Mesendoderm (in vitro differentiated cells): ENCODE data around the gene SCO2.
"Not testable (repeated sequence)": the region's sequence is repeated elsewhere in the genome, so short reads cannot be mapped to it uniquely, and the experiment has no call there.

ENCODE experiments used
- DNase-seq: peaks from one replicate; pipeline ENCODE4 v3.0.0; 2013
- H2AK5ac ChIP-seq: 2 replicates; pipeline ENCODE4 v1.6.1; 2013; ENCODE audit warnings: low read length, inconsistent platforms
- H2BK120ac ChIP-seq: 2 replicates; pipeline ENCODE4 v1.6.1; 2013; ENCODE audit warnings: low read depth, mild to moderate bottlenecking, low read length, moderate library complexity, mixed read lengths
- H2BK15ac ChIP-seq: replicated peaks from 2 replicates; pipeline ENCODE4 v1.6.1; 2013; ENCODE audit warnings: low read depth, mild to moderate bottlenecking, moderate library complexity
- H2BK5ac ChIP-seq: 2 replicates; pipeline ENCODE4 v1.6.1; 2013; ENCODE audit warnings: low read length, inconsistent platforms
- H3K18ac ChIP-seq: 2 replicates; pipeline ENCODE4 v1.6.1; 2013; ENCODE audit warnings: mild to moderate bottlenecking, low read length, mixed read lengths
- H3K23ac ChIP-seq: one replicate; pipeline ENCODE4 v1.6.1; 2013; ENCODE audit warnings: low read length
- H3K27ac ChIP-seq: 2 replicates; pipeline ENCODE4 v1.5.1; 2013; ENCODE audit warnings: low read depth, mild to moderate bottlenecking, inconsistent platforms, low read length, moderate library complexity
- H3K27me3 ChIP-seq: 2 replicates; pipeline ENCODE4 v1.6.1; 2013; ENCODE audit warnings: low read length, control low read depth, mild to moderate bottlenecking, inconsistent platforms; ENCODE audit not compliant: insufficient read depth, poor library complexity
- H3K36me3 ChIP-seq: 2 replicates; pipeline ENCODE4 v1.6.1; 2013; ENCODE audit warnings: low read length, inconsistent platforms; ENCODE audit not compliant: control insufficient read depth, insufficient read depth
- H3K4ac ChIP-seq: one replicate; pipeline ENCODE4 v1.6.1; 2013; ENCODE audit warnings: low read depth, mild to moderate bottlenecking, low read length, moderate library complexity
- H3K4me1 ChIP-seq: 2 replicates; pipeline ENCODE4 v1.6.1; 2013; ENCODE audit warnings: low read depth, low read length, inconsistent platforms; ENCODE audit not compliant: control insufficient read depth
- H3K4me2 ChIP-seq: 2 replicates; pipeline ENCODE4 v1.6.1; 2013; ENCODE audit warnings: low read length
- H3K4me3 ChIP-seq: 2 replicates; pipeline ENCODE4 v1.5.1; 2013; ENCODE audit warnings: mild to moderate bottlenecking, low read length
- H3K56ac ChIP-seq: one replicate; pipeline ENCODE4 v1.6.1; 2013; ENCODE audit warnings: low read length
- H3K79me1 ChIP-seq: 2 replicates; pipeline ENCODE4 v1.6.1; 2013; ENCODE audit warnings: low read length, inconsistent platforms
- H3K79me2 ChIP-seq: 2 replicates; pipeline ENCODE4 v1.6.1; 2013; ENCODE audit warnings: mild to moderate bottlenecking, low read length; ENCODE audit not compliant: control insufficient read depth, insufficient read depth
- H3K9ac ChIP-seq: 2 replicates; pipeline ENCODE4 v1.6.1; 2013; ENCODE audit warnings: low read length, inconsistent platforms
- H4K5ac ChIP-seq: one replicate; pipeline ENCODE4 v1.6.1; 2013; ENCODE audit warnings: low read length
- H4K8ac ChIP-seq: one replicate; pipeline ENCODE4 v1.6.1; 2013; ENCODE audit warnings: low read depth, mild to moderate bottlenecking, control low read depth, low read length, moderate library complexity
- WGBS: extraction: QIAGEN DNeasy Blood & Tissue Kit; methylation state at CpG from one replicate; pipeline ENCODE4 v1.1.7; 2013; ENCODE audit warnings: low lambda C conversion rate, missing lambda C conversion rate; ENCODE audit not compliant: insufficient coverage; ENCODE audit errors: extremely low coverage; 5-methylcytosine and 5-hydroxymethylcytosine counted together

The SCO2 gene

GRCh38 chr22:50542416-50542927 lies 17.1 kb upstream of the SCO2 start:
- H3K9ac ChIP-seq: no peak overlapping the region
- H3K4me2 ChIP-seq: no peak overlapping the region
- no peak overlapping the region for H4K8ac ChIP-seq
- no peak overlapping the region for H3K4ac ChIP-seq
- H3K27ac ChIP-seq: no peak overlapping the region
- no peaks in the 10 kb centered on the region for H3K79me1 ChIP-seq
- no peak overlapping the region for H2AK5ac ChIP-seq
- no peak overlapping the region for H2BK120ac ChIP-seq
- DNase-seq: no peak
- H2BK5ac ChIP-seq: no peak overlapping the region
- no peaks in the 10 kb centered on the region for H3K79me2 ChIP-seq
- no peaks in the 10 kb centered on the region for H3K27me3 ChIP-seq
- no peak overlapping the region for H4K5ac ChIP-seq
- H3K23ac ChIP-seq: no peak overlapping the region
- H3K36me3 ChIP-seq: no peaks in the 10 kb centered on the region
- H2BK15ac ChIP-seq: no peak overlapping the region
- H3K18ac ChIP-seq: no peak overlapping the region
- H3K56ac ChIP-seq: no peak overlapping the region
- WGBS: no CpG with 5 or more reads among the region's 19 CpGs
- H3K4me1 ChIP-seq: no peaks in the 10 kb centered on the region
- H3K4me3 ChIP-seq: no peak overlapping the region

- H3K9ac ChIP-seq, H3K4me2 ChIP-seq, H3K4ac ChIP-seq, H2BK5ac ChIP-seq, H4K5ac ChIP-seq, H3K4me1 ChIP-seq, H3K27me3 ChIP-seq, H3K4me3 ChIP-seq, DNase-seq, H3K79me1 ChIP-seq, H2BK120ac ChIP-seq, H2AK5ac ChIP-seq, H4K8ac ChIP-seq, H3K79me2 ChIP-seq, H3K27ac ChIP-seq, H3K23ac ChIP-seq, H3K36me3 ChIP-seq, H3K56ac ChIP-seq, H3K18ac ChIP-seq, H2BK15ac ChIP-seq: not testable (repeated sequence)
- no CpG with 5 or more reads among the region's 5 CpGs for WGBS
Observed at GRCh38 chr22:50541667-50542026, 16.2 kb upstream of the SCO2 start.

- no peaks in the 10 kb centered on the region for H3K4me1 ChIP-seq
- no peaks in the 10 kb centered on the region for H3K79me1 ChIP-seq
- no peak for DNase-seq
- H3K79me2 ChIP-seq: no peaks in the 10 kb centered on the region
- H3K4me2 ChIP-seq: no peak overlapping the region
- H3K23ac ChIP-seq: no peak overlapping the region
- H2BK5ac ChIP-seq: no peak overlapping the region
- no peak overlapping the region for H3K9ac ChIP-seq
- no peak overlapping the region for H3K4ac ChIP-seq
- no peak overlapping the region for H2AK5ac ChIP-seq
- H4K5ac ChIP-seq: no peak overlapping the region
- H3K36me3 ChIP-seq: no peaks in the 10 kb centered on the region
- H3K4me3 ChIP-seq: no peak overlapping the region
- H4K8ac ChIP-seq: no peak overlapping the region
- no peak overlapping the region for H3K56ac ChIP-seq
- no peak overlapping the region for H3K18ac ChIP-seq
- no peak overlapping the region for H2BK120ac ChIP-seq
- H3K27ac ChIP-seq: no peak overlapping the region
- no peak overlapping the region for H2BK15ac ChIP-seq
- H3K27me3 ChIP-seq: no peaks in the 10 kb centered on the region
- WGBS: no CpG with 5 or more reads among the region's 10 CpGs
Observed at GRCh38 chr22:50540381-50540780, 15.0 kb upstream of the SCO2 start.

GRCh38 chr22:50537765-50538164 lies 12.4 kb upstream of the SCO2 start:
- Histone ChIP-seq H3K9ac (no peak overlapping the region), H4K8ac (no peak overlapping the region), H3K79me1 (no peaks in the 10 kb centered on the region), H2BK15ac (no peak overlapping the region), H3K27ac (no peak overlapping the region), H4K5ac (no peak overlapping the region), H3K4me2 (no peak overlapping the region), H3K18ac (no peak overlapping the region), H3K56ac (no peak overlapping the region), H3K36me3 (no peaks in the 10 kb centered on the region), H3K23ac (no peak overlapping the region), H2BK5ac (no peak overlapping the region), H2BK120ac (no peak overlapping the region), H3K79me2 (no peaks in the 10 kb centered on the region), H3K4me1 (no peaks in the 10 kb centered on the region), H3K27me3 (no peaks in the 10 kb centered on the region), H3K4ac (no peak overlapping the region), H2AK5ac (no peak overlapping the region), H3K4me3 (no peak overlapping the region)
- 93% methylated on average over 2 of the region's 13 CpGs for WGBS
- DNase-seq: no peak

GRCh38 chr22:50536226-50536625 lies 10.8 kb upstream of the SCO2 start:
- Histone ChIP-seq H3K56ac (no peak overlapping the region), H3K4me3 (no peak overlapping the region), H2BK15ac (no peak overlapping the region), H3K23ac (no peak overlapping the region), H3K27me3 (peaks cover 5% of the 10 kb centered on the region), H3K4me2 (no peak overlapping the region), H4K8ac (no peak overlapping the region), H3K36me3 (no peaks in the 10 kb centered on the region), H2BK120ac (no peak overlapping the region), H4K5ac (no peak overlapping the region), H3K27ac (no peak overlapping the region), H2BK5ac (no peak overlapping the region), H3K4ac (no peak overlapping the region), H3K4me1 (peaks cover under 1% of the 10 kb centered on the region), H3K9ac (no peak overlapping the region), H3K79me1 (no peaks in the 10 kb centered on the region), H3K18ac (no peak overlapping the region), H3K79me2 (no peaks in the 10 kb centered on the region), H2AK5ac (no peak overlapping the region)
- WGBS: no CpG with 5 or more reads among the region's 3 CpGs
- no peak for DNase-seq

GRCh38 chr22:50535113-50535512 lies 9.7 kb upstream of the SCO2 start:
- Histone ChIP-seq H3K4me2 (no peak overlapping the region), H3K27ac (no peak overlapping the region)
- no peak for DNase-seq

More at GRCh38 chr22:50535113-50535512, 9.7 kb upstream of the SCO2 start:
- Histone ChIP-seq H3K27me3 (peaks cover 11% of the 10 kb centered on the region), H3K4ac (no peak overlapping the region), H2BK5ac (no peak overlapping the region), H3K56ac (no peak overlapping the region), H3K36me3 (no peaks in the 10 kb centered on the region), H2BK120ac (no peak overlapping the region), H3K18ac (no peak overlapping the region), H3K4me1 (peaks cover 3% of the 10 kb centered on the region), H4K5ac (no peak overlapping the region), H4K8ac (no peak overlapping the region), H3K79me2 (no peaks in the 10 kb centered on the region), H2AK5ac (no peak overlapping the region), H2BK15ac (no peak overlapping the region), H3K79me1 (no peaks in the 10 kb centered on the region), H3K4me3 (no peak overlapping the region), H3K9ac (no peak overlapping the region), H3K23ac (no peak overlapping the region)
- WGBS: no CpG with 5 or more reads among the region's 8 CpGs
